Fibroblast of peridontal ligament (primary cell): ENCODE results near the gene NATD1.

Source experiments
- DNase-seq: peaks from one replicate; pipeline ENCODE4 v3.0.0-alpha.2; 2010; ENCODE audit errors: extremely low read depth

NATD1 gene

GRCh38 chr17:21217346-21217745, 35.9 kb downstream of the NATD1 start:
- no peak for DNase-seq

GRCh38 chr17:21215935-21216334, 37.3 kb downstream of the NATD1 start:
- no peak for DNase-seq

GRCh38 chr17:21214777-21215541, 38.3 kb downstream of the NATD1 start:
- peak; percentile 25 for DNase-seq

GRCh38 chr17:21214015-21214776, 39.0 kb downstream of the NATD1 start, which contains the start of gene TMEM11:
TMEM11 (minus strand) TSS chr17:21214161; CDS start chr17:21214152, 9 bp downstream.
- DNase-seq: peak; percentile 91

GRCh38 chr17:21213638-21214014, 39.6 kb downstream of the NATD1 start:
- no peak for DNase-seq

- peak; percentile 31 for DNase-seq
Observed at GRCh38 chr17:21212826-21213637, 40.2 kb downstream of the NATD1 start.

- DNase-seq: no peak
Observed at GRCh38 chr17:21211825-21212479, 41.3 kb downstream of the NATD1 start.

- DNase-seq: no peak
Observed at GRCh38 chr17:21210411-21211076, 42.7 kb downstream of the NATD1 start.

- no peak for DNase-seq
Observed at GRCh38 chr17:21209511-21210175, 43.6 kb downstream of the NATD1 start.

GRCh38 chr17:21208352-21208751, 44.9 kb downstream of the NATD1 start:
- no peak for DNase-seq

- DNase-seq: no peak
Observed at GRCh38 chr17:21204935-21205334, 48.3 kb downstream of the NATD1 start.

- no peak for DNase-seq
Observed at GRCh38 chr17:21202512-21202911, 50.7 kb downstream of the NATD1 start.

- DNase-seq: no peak
Observed at GRCh38 chr17:21201874-21202273, 51.3 kb downstream of the NATD1 start.

GRCh38 chr17:21201298-21201595, 52.0 kb downstream of the NATD1 start:
- DNase-seq: peak; percentile 17

- DNase-seq: no peak
Observed at GRCh38 chr17:21200590-21201297, 52.5 kb downstream of the NATD1 start.

GRCh38 chr17:21199856-21200255, 53.4 kb downstream of the NATD1 start:
- DNase-seq: no peak

GRCh38 chr17:21199311-21199710, 53.9 kb downstream of the NATD1 start:
- DNase-seq: peak; percentile 50

GRCh38 chr17:21198411-21198810, 54.8 kb downstream of the NATD1 start:
- DNase-seq: no peak

- no peak for DNase-seq
Observed at GRCh38 chr17:21196126-21196525, 57.1 kb downstream of the NATD1 start.

GRCh38 chr17:21194703-21195102, 58.5 kb downstream of the NATD1 start:
- DNase-seq: peak; percentile 49
